H1 (cell line): ENCODE data around the gene TMEM266. TPM values are rescaled to one million over a fixed set of nuclear protein-coding genes. Genes with fewer than 3 reads are reported as not detected.

ENCODE experiments used
- ATF2 ChIP-seq: IDR thresholded peaks from 2 replicates; pipeline ENCODE4 v1.6.1; 2012; ENCODE audit warnings: low read length, inconsistent platforms
- YY1 ChIP-seq: IDR thresholded peaks from 2 replicates; pipeline ENCODE4 v1.6.1; 2011; ENCODE audit warnings: low read depth, mild to moderate bottlenecking, low read length
- polyA plus RNA-seq, 7 experiments: library from polyadenylated mRNA; depleted of rRNA in 3 of 7; stranded (reverse) in 5 of 7; unstranded in 2 of 7; fragments of >200 nt in 5 of 7; fragments of 200-250 nt in 2 of 7; gene quantifications; 1 replicate in 5 of 7; 2 replicates in 1 of 7; 4 replicates in 1 of 7; pipeline versions ENCODE4 v1.2.1 to v1.2.3, GENCODE V29; 2011 to 2013; ENCODE audit warnings: missing spikeins in 2 of 7, mixed read lengths in 2 of 7
- total RNA-seq: library from RNA; stranded (reverse); fragmentation: NEBNext Ultra II Directional; extraction: Animal tissue kit (Norgen Biotek cat#: 25700); gene quantifications from 2 replicates; pipeline ENCODE4 v1.2.1, GENCODE V29; 2021

Gene TMEM266
- total and polyA plus RNA-seq, 2 of the 8 experiments (the other 6 are each of a cell fraction or from before 2014, with no cell fraction given): 2.6 TPM

GRCh38 chr15:76155731-76156130 lies 95.9 kb downstream of the TMEM266 start (continued):
- TF ChIP-seq ATF2: no peak
- no peak for TF ChIP-seq YY1
